Measurements from ENCODE around the gene TNFRSF19.

DNA sequence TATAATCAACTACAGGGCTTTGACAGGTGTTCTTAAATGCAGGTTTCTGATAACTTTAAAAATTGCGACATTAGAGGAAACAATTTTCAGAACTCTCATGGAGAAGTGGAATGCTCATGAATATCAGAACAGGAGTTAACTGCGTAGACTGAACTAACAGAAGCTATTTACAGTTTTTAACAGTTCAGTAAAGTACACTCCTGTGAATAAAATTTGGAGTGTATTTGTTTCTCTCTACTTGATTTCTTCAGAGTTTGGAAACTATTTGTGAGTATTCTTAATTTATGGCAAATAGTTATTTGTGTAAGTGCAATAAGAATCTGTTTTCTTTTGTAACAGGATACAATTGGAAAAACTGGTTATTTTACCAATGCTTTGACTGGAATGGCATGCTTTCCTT is 114.4 kb downstream of the TNFRSF19 start:
- TF ChIP-seq, protein P1, sequence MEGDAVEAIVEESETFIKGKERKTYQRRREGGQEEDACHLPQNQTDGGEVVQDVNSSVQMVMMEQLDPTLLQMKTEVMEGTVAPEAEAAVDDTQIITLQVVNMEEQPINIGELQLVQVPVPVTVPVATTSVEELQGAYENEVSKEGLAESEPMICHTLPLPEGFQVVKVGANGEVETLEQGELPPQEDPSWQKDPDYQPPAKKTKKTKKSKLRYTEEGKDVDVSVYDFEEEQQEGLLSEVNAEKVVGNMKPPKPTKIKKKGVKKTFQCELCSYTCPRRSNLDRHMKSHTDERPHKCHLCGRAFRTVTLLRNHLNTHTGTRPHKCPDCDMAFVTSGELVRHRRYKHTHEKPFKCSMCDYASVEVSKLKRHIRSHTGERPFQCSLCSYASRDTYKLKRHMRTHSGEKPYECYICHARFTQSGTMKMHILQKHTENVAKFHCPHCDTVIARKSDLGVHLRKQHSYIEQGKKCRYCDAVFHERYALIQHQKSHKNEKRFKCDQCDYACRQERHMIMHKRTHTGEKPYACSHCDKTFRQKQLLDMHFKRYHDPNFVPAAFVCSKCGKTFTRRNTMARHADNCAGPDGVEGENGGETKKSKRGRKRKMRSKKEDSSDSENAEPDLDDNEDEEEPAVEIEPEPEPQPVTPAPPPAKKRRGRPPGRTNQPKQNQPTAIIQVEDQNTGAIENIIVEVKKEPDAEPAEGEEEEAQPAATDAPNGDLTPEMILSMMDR (IDR thresholded peaks at IDR 0.05), result no peak
- no peak for TF ChIP-seq POLR2A (IDR thresholded peaks at IDR 0.05)

Measured in heart left ventricle (tissue), 13 donors.